GM23338 (cell line): ENCODE results near the gene NCAPH2. TPM values are rescaled to one million over a fixed set of nuclear protein-coding genes. Genes with fewer than 3 reads are reported as not detected.

Source experiments
- ATAC-seq: fragments of 200-7000 bp; cut with Tn5 transposase; 3 replicates; pipeline ENCODE4 v1.9.1; 2020
- DNase-seq: peaks from one replicate; pipeline ENCODE4 v3.0.0-alpha.2; 2015; ENCODE audit warnings: low spot score
- H2AFZ ChIP-seq: fragments of 200-600 bp; sonication (generic); 2 replicates; pipeline ENCODE4 v1.8.0; 2016; ENCODE audit warnings: antibody characterized with exemption, mild to moderate bottlenecking, moderate library complexity
- H3F3A ChIP-seq: fragments of 200-600 bp; sonication (generic); replicated peaks from 2 replicates; pipeline ENCODE4 v1.8.0; 2017; ENCODE audit warnings: antibody characterized with exemption, mixed run types, low read depth
- H3K27ac ChIP-seq: fragments of 200-600 bp; sonication (generic); 2 replicates; pipeline ENCODE4 v1.6.1; 2016; ENCODE audit warnings: low read depth
- H3K27me3 ChIP-seq: fragments of 200-600 bp; sonication (generic); 2 replicates; pipeline ENCODE4 v1.8.0; 2016; ENCODE audit warnings: mild to moderate bottlenecking, mixed run types, moderate library complexity; ENCODE audit not compliant: insufficient read depth
- H3K36me3 ChIP-seq: fragments of 200-600 bp; sonication (generic); 2 replicates; pipeline ENCODE4 v1.8.0; 2016; ENCODE audit warnings: mild to moderate bottlenecking; ENCODE audit not compliant: insufficient read depth
- H3K4me1 ChIP-seq: fragments of 200-600 bp; sonication (generic); 2 replicates; pipeline ENCODE4 v1.8.0; 2016; ENCODE audit warnings: mild to moderate bottlenecking, moderate library complexity; ENCODE audit not compliant: insufficient read depth
- H3K4me2 ChIP-seq: fragments of 200-600 bp; sonication (generic); 2 replicates; pipeline ENCODE4 v1.7.1; 2017; ENCODE audit warnings: mixed run types
- H3K4me3 ChIP-seq: fragments of 200-600 bp; sonication (generic); 2 replicates; pipeline ENCODE4 v1.6.1; 2016; ENCODE audit warnings: mixed run types
- H3K79me2 ChIP-seq: fragments of 200-600 bp; sonication (generic); replicated peaks from 2 replicates; pipeline ENCODE4 v1.8.0; 2017; ENCODE audit warnings: mild to moderate bottlenecking; ENCODE audit not compliant: insufficient read depth
- H3K9me2 ChIP-seq: fragments of 200-600 bp; sonication (generic); 2 replicates; pipeline ENCODE4 v1.8.0; 2017; ENCODE audit not compliant: insufficient read depth
- H4K20me1 ChIP-seq: fragments of 200-600 bp; sonication (generic); replicated peaks from 2 replicates; pipeline ENCODE4 v1.8.0; 2017; ENCODE audit warnings: mild to moderate bottlenecking; ENCODE audit not compliant: insufficient read depth
- H3K27ac Mint-ChIP-seq: 2 replicates; pipeline ENCODE4 v1.8.0; 2020; ENCODE audit warnings: inconsistent platforms, mild to moderate bottlenecking, moderate library complexity, mixed read lengths
- H3K27me3 Mint-ChIP-seq: 3 replicates; pipeline ENCODE4 v1.8.0; 2022; ENCODE audit warnings: low read depth, mild to moderate bottlenecking, moderate library complexity, mixed read lengths, inconsistent platforms; ENCODE audit not compliant: insufficient read depth, poor library complexity
- H3K36me3 Mint-ChIP-seq: 3 replicates; pipeline ENCODE4 v1.8.0; 2021; ENCODE audit warnings: low read depth, mild to moderate bottlenecking, inconsistent platforms, moderate library complexity, mixed read lengths
- H3K4me1 Mint-ChIP-seq: 3 replicates; pipeline ENCODE4 v1.8.0; 2020; ENCODE audit warnings: mild to moderate bottlenecking, inconsistent platforms, mixed read lengths
- H3K4me3 Mint-ChIP-seq: 3 replicates; pipeline ENCODE4 v1.8.0; 2021; ENCODE audit warnings: moderate library complexity, mild to moderate bottlenecking, inconsistent platforms, mixed read lengths
- H3K9me3 Mint-ChIP-seq: 3 replicates; pipeline ENCODE4 v1.8.0; 2020; ENCODE audit warnings: moderate library complexity, mild to moderate bottlenecking, inconsistent platforms, mixed read lengths
- CREB1 ChIP-seq: fragments of 250-450 bp; sonication (Bioruptor Pico); IDR thresholded peaks from 2 replicates; pipeline ENCODE4 v1.5.0; 2020; ENCODE audit warnings: low read depth, mild to moderate bottlenecking, moderate library complexity
- EZH2 ChIP-seq: fragments of 200-600 bp; sonication (generic); IDR thresholded peaks from one replicate; pipeline ENCODE4 v1.8.0; 2017; ENCODE audit warnings: antibody characterized with exemption, mild to moderate bottlenecking, low read depth; ENCODE audit not compliant: unreplicated experiment
- JUNB ChIP-seq: IDR thresholded peaks from one replicate; pipeline ENCODE4 v1.6.1; 2016; ENCODE audit warnings: antibody characterized with exemption; ENCODE audit not compliant: unreplicated experiment
- POLR2AphosphoS5 ChIP-seq: IDR thresholded peaks from 2 replicates; pipeline ENCODE4 v1.6.1; 2016; ENCODE audit warnings: antibody characterized with exemption, low read depth
- STAT1 ChIP-seq: IDR thresholded peaks from one replicate; pipeline ENCODE4 v1.6.1; 2016; ENCODE audit warnings: antibody characterized with exemption; ENCODE audit not compliant: unreplicated experiment
- polyA plus RNA-seq: library from polyadenylated mRNA; unstranded; fragments of >200 nt; fragmentation: Nextera tagmentation; extraction: Ambion mirVana; gene quantifications from 2 replicates; pipeline ENCODE4 v1.2.1, GENCODE V29; 2016
- total RNA-seq: library from RNA; depleted of rRNA; stranded (reverse); fragments of >200 nt; shearing (Covaris generic); gene quantifications from 2 replicates; pipeline ENCODE4 v1.2.3, GENCODE V29; 2014
- TF ChIP-seq, protein P1 (sequence below), 2 experiments: fragments of 200-600 bp in 1 of 2; sonication (generic) in 1 of 2; conservative IDR thresholded peaks; 2 replicates each; pipeline versions ENCODE4 v1.5.1 to v1.6.1; 2016 to 2017; ENCODE audit warnings: antibody characterized with exemption in 2 of 2, low read depth in 2 of 2, mild to moderate bottlenecking in 2 of 2, moderate library complexity in 1 of 2
- TF ChIP-seq, protein P2 (sequence below): IDR thresholded peaks from one replicate; pipeline ENCODE4 v1.6.1; 2018; ENCODE audit warnings: antibody characterized with exemption; ENCODE audit not compliant: unreplicated experiment

Gene NCAPH2
- total and polyA plus RNA-seq, 2 experiments from 2014 or later, result 52.2 to 76.1 TPM

DNA sequence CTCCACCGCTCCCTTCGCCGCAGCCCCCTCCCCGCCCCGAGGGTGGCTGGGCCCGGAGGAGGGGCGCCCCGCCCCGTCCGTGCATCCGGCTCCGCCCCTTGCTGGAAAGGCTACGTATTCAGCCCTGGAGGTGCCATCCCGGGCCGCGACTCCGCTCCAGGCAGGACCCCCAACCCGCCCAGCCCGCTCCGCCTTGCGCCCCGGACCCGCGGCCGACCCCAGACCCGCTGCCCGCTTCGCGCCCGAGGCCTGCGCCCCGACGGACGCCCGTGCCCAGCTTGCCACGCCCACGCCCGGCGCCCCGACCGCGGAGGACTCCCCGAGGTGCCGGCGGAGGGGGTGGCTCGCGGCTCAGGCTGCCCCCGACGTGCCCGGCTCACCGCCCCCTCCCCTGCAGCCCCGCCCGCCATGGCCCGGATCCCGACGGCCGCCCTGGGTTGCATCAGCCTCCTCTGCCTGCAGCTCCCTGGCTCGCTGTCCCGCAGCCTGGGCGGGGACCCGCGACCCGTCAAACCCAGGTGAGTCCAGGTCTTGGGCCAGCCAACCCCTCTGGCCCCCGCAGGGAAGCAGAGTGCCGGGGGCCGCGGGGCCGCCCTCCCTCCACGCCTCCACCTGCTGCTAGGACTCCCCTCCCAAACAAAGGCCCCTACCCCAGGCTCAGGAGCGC lies 26.5 kb upstream of the NCAPH2 start, which contains the start of gene ADM2:
Gene ADM2 (plus strand): TSS at position 104 of the 667 bp plus-strand sequence. CDS start 305 bp downstream, at position 409.
- H3F3A ChIP-seq, result no peaks in the 10 kb centered on the region
- DNase-seq (peak; percentile 87), ATAC-seq (peak; percentile 68)
- no peaks in the 10 kb centered on the region for H3K9me2 ChIP-seq
- no peaks in the 10 kb centered on the region for H3K36me3 ChIP-seq
- Mint-ChIP-seq H3K27me3 (peaks cover 33% of the 10 kb centered on the region), H3K9me3 (no peaks in the 10 kb centered on the region; the same call in 2 of the 3 replicates), H3K36me3 (0 out of 3 replicates have a peak, but pooled peaks cover 3% of the 10 kb centered on the region), H3K4me3 (peak within 1 kb of the TSS; percentile 79), H3K27ac (no peak within 1 kb of the TSS), H3K4me1 (peaks cover 9% of the 10 kb centered on the region; the same call in 2 of the 3 replicates)
- no peak within 1 kb of the TSS for H3K27ac ChIP-seq
- peaks cover 23% of the 10 kb centered on the region for H3K27me3 ChIP-seq
- no peaks in the 10 kb centered on the region for H3K4me1 ChIP-seq
- peak within 1 kb of the TSS; percentile 79 for H3K4me3 ChIP-seq
- no peaks in the 10 kb centered on the region for H4K20me1 ChIP-seq
- peak within 1 kb of the TSS; percentile 87 for H3K4me2 ChIP-seq
- no peaks in the 10 kb centered on the region for H3K79me2 ChIP-seq
- no peak for TF ChIP-seq EZH2
- TF ChIP-seq POLR2AphosphoS5, result 0 out of 2 replicates have a peak, but pooled peaks have one; percentile 1
- TF ChIP-seq, protein P1, sequence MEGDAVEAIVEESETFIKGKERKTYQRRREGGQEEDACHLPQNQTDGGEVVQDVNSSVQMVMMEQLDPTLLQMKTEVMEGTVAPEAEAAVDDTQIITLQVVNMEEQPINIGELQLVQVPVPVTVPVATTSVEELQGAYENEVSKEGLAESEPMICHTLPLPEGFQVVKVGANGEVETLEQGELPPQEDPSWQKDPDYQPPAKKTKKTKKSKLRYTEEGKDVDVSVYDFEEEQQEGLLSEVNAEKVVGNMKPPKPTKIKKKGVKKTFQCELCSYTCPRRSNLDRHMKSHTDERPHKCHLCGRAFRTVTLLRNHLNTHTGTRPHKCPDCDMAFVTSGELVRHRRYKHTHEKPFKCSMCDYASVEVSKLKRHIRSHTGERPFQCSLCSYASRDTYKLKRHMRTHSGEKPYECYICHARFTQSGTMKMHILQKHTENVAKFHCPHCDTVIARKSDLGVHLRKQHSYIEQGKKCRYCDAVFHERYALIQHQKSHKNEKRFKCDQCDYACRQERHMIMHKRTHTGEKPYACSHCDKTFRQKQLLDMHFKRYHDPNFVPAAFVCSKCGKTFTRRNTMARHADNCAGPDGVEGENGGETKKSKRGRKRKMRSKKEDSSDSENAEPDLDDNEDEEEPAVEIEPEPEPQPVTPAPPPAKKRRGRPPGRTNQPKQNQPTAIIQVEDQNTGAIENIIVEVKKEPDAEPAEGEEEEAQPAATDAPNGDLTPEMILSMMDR (conservative IDR thresholded peaks at IDR 0.05; ENCODE audit: low read depth in 2 of 2), result no peak
- TF ChIP-seq, protein P2, sequence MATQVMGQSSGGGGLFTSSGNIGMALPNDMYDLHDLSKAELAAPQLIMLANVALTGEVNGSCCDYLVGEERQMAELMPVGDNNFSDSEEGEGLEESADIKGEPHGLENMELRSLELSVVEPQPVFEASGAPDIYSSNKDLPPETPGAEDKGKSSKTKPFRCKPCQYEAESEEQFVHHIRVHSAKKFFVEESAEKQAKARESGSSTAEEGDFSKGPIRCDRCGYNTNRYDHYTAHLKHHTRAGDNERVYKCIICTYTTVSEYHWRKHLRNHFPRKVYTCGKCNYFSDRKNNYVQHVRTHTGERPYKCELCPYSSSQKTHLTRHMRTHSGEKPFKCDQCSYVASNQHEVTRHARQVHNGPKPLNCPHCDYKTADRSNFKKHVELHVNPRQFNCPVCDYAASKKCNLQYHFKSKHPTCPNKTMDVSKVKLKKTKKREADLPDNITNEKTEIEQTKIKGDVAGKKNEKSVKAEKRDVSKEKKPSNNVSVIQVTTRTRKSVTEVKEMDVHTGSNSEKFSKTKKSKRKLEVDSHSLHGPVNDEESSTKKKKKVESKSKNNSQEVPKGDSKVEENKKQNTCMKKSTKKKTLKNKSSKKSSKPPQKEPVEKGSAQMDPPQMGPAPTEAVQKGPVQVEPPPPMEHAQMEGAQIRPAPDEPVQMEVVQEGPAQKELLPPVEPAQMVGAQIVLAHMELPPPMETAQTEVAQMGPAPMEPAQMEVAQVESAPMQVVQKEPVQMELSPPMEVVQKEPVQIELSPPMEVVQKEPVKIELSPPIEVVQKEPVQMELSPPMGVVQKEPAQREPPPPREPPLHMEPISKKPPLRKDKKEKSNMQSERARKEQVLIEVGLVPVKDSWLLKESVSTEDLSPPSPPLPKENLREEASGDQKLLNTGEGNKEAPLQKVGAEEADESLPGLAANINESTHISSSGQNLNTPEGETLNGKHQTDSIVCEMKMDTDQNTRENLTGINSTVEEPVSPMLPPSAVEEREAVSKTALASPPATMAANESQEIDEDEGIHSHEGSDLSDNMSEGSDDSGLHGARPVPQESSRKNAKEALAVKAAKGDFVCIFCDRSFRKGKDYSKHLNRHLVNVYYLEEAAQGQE, result no peak
- no peak for TF ChIP-seq STAT1
- TF ChIP-seq JUNB, result no peak
- TF ChIP-seq CREB1 (CRISPR knock-in tag), result 0 out of 2 replicates have a peak, but pooled peaks have one; percentile 5
- H2AFZ ChIP-seq, result peak within 1 kb of the TSS; percentile 99
